ENCODE measurements around the gene IQGAP2. TPM values are rescaled to one million over a fixed set of nuclear protein-coding genes. Genes with fewer than 3 reads are reported as not detected.

The IQGAP2 gene
- total RNA-seq, 1 experiment from 2014 or later = 0.59 TPM

DNA sequence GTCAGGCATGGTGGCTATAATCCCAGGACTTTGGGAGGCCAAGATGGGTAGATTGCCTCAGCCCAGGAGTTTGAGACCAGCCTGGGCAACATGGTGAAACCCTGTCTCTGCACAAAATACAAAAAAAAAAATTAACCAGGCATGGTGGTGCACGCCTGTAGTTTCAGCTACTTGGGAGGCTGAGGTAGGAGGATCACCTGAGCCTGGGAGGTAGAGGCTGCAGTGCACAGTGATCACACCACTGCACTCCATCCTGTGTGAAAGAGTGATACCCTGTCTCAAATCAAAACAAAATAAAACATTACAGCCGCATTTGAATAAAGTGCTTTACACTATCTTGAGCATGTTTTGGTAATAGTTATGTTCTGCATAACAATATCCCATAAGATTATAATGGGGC, 74.0 kb downstream of the IQGAP2 start:
- in situ Hi-C loops (cut with HindIII; ENCODE audit: low pct_unique_long_range_greater_than_20kb, low sequenced_read_pairs) = no loop called here

DNA sequence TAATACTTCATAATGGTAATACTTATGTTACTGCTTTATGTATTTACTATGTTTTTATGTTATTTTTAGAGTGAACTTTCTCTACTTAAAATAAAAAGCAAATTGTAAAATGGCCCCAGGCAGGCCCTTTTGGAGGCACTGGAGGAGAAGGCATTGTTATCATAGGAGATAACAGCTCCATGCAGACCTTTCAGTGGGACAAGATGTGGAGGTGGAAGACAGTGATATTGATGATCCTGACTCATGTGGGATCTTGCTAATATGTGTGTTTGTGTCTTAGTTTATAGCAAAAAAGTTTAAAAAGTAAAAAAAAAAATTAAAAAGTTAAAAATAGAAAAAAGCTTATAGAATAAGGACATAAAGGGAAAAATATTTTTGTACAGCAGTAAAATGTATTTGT, 74.5 kb downstream of the IQGAP2 start:
- ChIA-PET CTCF (no interaction called here), POLR2A (no interaction called here)
- Histone ChIP-seq H3K9me3 (ENCODE audit: control insufficient read depth, insufficient read depth, low read depth, low read length) (no peaks in the 10 kb centered on the region), H3K4me3 (ENCODE audit: low read depth in 2 of 2, low read length in 2 of 2) (no peak overlapping the region), H3K27ac (ENCODE audit: low read length) (no peak overlapping the region), H3K4me1 (ENCODE audit: control insufficient read depth, insufficient read depth, low read length) (no peaks in the 10 kb centered on the region), H3K27me3 (ENCODE audit: control insufficient read depth, insufficient read depth, low read length) (no peaks in the 10 kb centered on the region; the same call in 1 of the 2 replicates), H3K36me3 (ENCODE audit: control insufficient read depth, insufficient read depth, low read length) (no peaks in the 10 kb centered on the region)
- BruUV-seq (replicated peaks) = no TSS peak
- TF ChIP-seq SIN3A (IDR thresholded peaks at IDR 0.05; ENCODE audit: borderline replicate concordance, insufficient read depth, low read depth, low read length) (no peak), TCF7L2 (IDR thresholded peaks at IDR 0.05; ENCODE audit: low read depth, low read length) (no peak), POLR2AphosphoS5 (IDR thresholded peaks at IDR 0.05; ENCODE audit: low read depth, low read length) (no peak)
- TF ChIP-seq, protein P1, sequence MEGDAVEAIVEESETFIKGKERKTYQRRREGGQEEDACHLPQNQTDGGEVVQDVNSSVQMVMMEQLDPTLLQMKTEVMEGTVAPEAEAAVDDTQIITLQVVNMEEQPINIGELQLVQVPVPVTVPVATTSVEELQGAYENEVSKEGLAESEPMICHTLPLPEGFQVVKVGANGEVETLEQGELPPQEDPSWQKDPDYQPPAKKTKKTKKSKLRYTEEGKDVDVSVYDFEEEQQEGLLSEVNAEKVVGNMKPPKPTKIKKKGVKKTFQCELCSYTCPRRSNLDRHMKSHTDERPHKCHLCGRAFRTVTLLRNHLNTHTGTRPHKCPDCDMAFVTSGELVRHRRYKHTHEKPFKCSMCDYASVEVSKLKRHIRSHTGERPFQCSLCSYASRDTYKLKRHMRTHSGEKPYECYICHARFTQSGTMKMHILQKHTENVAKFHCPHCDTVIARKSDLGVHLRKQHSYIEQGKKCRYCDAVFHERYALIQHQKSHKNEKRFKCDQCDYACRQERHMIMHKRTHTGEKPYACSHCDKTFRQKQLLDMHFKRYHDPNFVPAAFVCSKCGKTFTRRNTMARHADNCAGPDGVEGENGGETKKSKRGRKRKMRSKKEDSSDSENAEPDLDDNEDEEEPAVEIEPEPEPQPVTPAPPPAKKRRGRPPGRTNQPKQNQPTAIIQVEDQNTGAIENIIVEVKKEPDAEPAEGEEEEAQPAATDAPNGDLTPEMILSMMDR (IDR thresholded peaks at IDR 0.05) = no peak
- TF ChIP-seq, protein P2, sequence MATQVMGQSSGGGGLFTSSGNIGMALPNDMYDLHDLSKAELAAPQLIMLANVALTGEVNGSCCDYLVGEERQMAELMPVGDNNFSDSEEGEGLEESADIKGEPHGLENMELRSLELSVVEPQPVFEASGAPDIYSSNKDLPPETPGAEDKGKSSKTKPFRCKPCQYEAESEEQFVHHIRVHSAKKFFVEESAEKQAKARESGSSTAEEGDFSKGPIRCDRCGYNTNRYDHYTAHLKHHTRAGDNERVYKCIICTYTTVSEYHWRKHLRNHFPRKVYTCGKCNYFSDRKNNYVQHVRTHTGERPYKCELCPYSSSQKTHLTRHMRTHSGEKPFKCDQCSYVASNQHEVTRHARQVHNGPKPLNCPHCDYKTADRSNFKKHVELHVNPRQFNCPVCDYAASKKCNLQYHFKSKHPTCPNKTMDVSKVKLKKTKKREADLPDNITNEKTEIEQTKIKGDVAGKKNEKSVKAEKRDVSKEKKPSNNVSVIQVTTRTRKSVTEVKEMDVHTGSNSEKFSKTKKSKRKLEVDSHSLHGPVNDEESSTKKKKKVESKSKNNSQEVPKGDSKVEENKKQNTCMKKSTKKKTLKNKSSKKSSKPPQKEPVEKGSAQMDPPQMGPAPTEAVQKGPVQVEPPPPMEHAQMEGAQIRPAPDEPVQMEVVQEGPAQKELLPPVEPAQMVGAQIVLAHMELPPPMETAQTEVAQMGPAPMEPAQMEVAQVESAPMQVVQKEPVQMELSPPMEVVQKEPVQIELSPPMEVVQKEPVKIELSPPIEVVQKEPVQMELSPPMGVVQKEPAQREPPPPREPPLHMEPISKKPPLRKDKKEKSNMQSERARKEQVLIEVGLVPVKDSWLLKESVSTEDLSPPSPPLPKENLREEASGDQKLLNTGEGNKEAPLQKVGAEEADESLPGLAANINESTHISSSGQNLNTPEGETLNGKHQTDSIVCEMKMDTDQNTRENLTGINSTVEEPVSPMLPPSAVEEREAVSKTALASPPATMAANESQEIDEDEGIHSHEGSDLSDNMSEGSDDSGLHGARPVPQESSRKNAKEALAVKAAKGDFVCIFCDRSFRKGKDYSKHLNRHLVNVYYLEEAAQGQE (IDR thresholded peaks at IDR 0.05; ENCODE audit: insufficient read depth in 1 of 2, low read depth in 2 of 2, low read length in 1 of 2) = no peak
- no peak for ATAC-seq
- intact Hi-C loops (cut with micrococcal nuclease; ENCODE audit: unreplicated experiment) (no loop called here), in situ Hi-C loops (cut with HindIII; ENCODE audit: low pct_unique_long_range_greater_than_20kb, low sequenced_read_pairs) (no loop called here)
- DNase-seq (ENCODE audit: low read depth, low spot score) = no peak

More for the DNA sequence above, 74.0 kb downstream of the IQGAP2 start:
- Histone ChIP-seq H3K27me3 (ENCODE audit: control insufficient read depth, insufficient read depth, low read length) (no peaks in the 10 kb centered on the region; the same call in 1 of the 2 replicates), H3K4me3 (ENCODE audit: low read depth in 2 of 2, low read length in 2 of 2) (no peak overlapping the region), H3K27ac (ENCODE audit: low read length) (no peak overlapping the region), H3K9me3 (ENCODE audit: control insufficient read depth, insufficient read depth, low read depth, low read length) (no peaks in the 10 kb centered on the region), H3K36me3 (ENCODE audit: control insufficient read depth, insufficient read depth, low read length) (no peaks in the 10 kb centered on the region), H3K4me1 (ENCODE audit: control insufficient read depth, insufficient read depth, low read length) (no peaks in the 10 kb centered on the region)
- CTCF ChIA-PET = no interaction called here
- DNase-seq (ENCODE audit: low read depth, low spot score) (no peak), ATAC-seq (no peak)
- intact Hi-C loops (cut with micrococcal nuclease; ENCODE audit: unreplicated experiment) = no loop called here
- POLR2A ChIA-PET = no interaction called here
- no TSS peak for BruUV-seq (replicated peaks)
- TF ChIP-seq, protein P2 (IDR thresholded peaks at IDR 0.05; ENCODE audit: insufficient read depth in 1 of 2, low read depth in 2 of 2, low read length in 1 of 2) = no peak
- TF ChIP-seq TCF7L2 (IDR thresholded peaks at IDR 0.05; ENCODE audit: low read depth, low read length) = no peak
- TF ChIP-seq POLR2AphosphoS5 (IDR thresholded peaks at IDR 0.05; ENCODE audit: low read depth, low read length) = no peak
- TF ChIP-seq SIN3A (IDR thresholded peaks at IDR 0.05; ENCODE audit: borderline replicate concordance, insufficient read depth, low read depth, low read length) = no peak
- TF ChIP-seq, protein P1 (IDR thresholded peaks at IDR 0.05) = no peak
